HepG2 (cell line): ENCODE results near the gene THEMIS. TPM values are rescaled to one million over a fixed set of nuclear protein-coding genes. Genes with fewer than 3 reads are reported as not detected.
A peak's percentile ranks its signal among the peaks of the same experiment; 100 is the strongest.

Source experiments
- ATAC-seq: fragments of 200-7000 bp; cut with Tn5 transposase; 3 replicates; pipeline ENCODE4 v1.9.1; 2020; ENCODE audit warnings: mild to moderate bottlenecking, moderate library complexity
- BruUV-seq: library from RNA; stranded (reverse); fragments of 400-500 nt; replicated peaks from 2 replicates; lab custom pipeline; 2021; lab: Mats Ljungman, UMichigan
- CTCF ChIA-PET: fragments of 300-600 bp; formaldehyde crosslinking; extraction: SDS; loops from one replicate; lab custom pipeline; 2021; ENCODE audit warnings: low total read pairs, inconsistent platforms, low intra/inter-chr PET ratio; lab: Yijun Ruan, JAX
- POLR2A ChIA-PET: fragments of 350-600 bp; sonication (Branson Sonifier 250); formaldehyde crosslinking; loops from one replicate; lab custom pipeline; 2020; ENCODE audit warnings: antibody characterized with exemption, inconsistent platforms; lab: Yijun Ruan, JAX
- DNase-seq: peaks from one replicate; pipeline ENCODE4 v3.0.0-alpha.2; 2015; ENCODE audit warnings: low spot score
- FAIRE-seq: peaks from 3 replicates; lab custom pipeline; 2011; peaks lifted over from hg19 to GRCh38; lab: Jason Lieb, UNC
- H2AFZ ChIP-seq: one replicate; pipeline ENCODE4 v1.6.1; 2011; ENCODE audit warnings: low read length, inconsistent platforms
- H3K27ac ChIP-seq: fragments of 300-600 bp; 3 replicates; pipeline ENCODE4 v1.8.0; 2011; ENCODE audit warnings: mixed run types, mild to moderate bottlenecking, mixed read lengths, low read length, inconsistent platforms; ENCODE audit not compliant: insufficient read depth; ENCODE audit errors: extremely low read length
- H3K27me3 ChIP-seq, 2 experiments: fragments of 200-600 bp in 1 of 2; 2 replicates in 1 of 2; 3 replicates in 1 of 2; pipeline versions ENCODE4 v1.6.0 to v1.8.0; 2011; ENCODE audit warnings: low read length in 2 of 2, mild to moderate bottlenecking in 2 of 2, moderate library complexity in 2 of 2, inconsistent platforms in 1 of 2; ENCODE audit not compliant: insufficient read depth in 2 of 2, control insufficient read depth in 1 of 2
- H3K36me3 ChIP-seq, 2 experiments: fragments of 200-600 bp in 1 of 2; replicated peaks in 1 of 2; 2 replicates in 1 of 2; 3 replicates in 1 of 2; pipeline versions ENCODE4 v1.5.1 to v1.8.0; 2011; ENCODE audit warnings: low read length in 2 of 2, inconsistent platforms in 1 of 2; ENCODE audit not compliant: insufficient read depth in 2 of 2, control insufficient read depth in 1 of 2
- H3K4me1 ChIP-seq: 2 replicates; pipeline ENCODE4 v1.5.1; 2012; ENCODE audit warnings: low read length, inconsistent platforms; ENCODE audit not compliant: insufficient read depth
- H3K4me2 ChIP-seq: 2 replicates; pipeline ENCODE4 v1.6.0; 2011; ENCODE audit warnings: low read depth, low read length, inconsistent platforms
- H3K4me3 ChIP-seq, 3 experiments: fragments of 200-600 bp in 1 of 3; sonication (generic), shearing (Covaris generic) in 1 of 3; replicated peaks in 1 of 3; 2 replicates each; pipeline ENCODE4 v1.5.1; 2011 to 2016; ENCODE audit warnings: low read length in 3 of 3, inconsistent platforms in 2 of 3, low read depth in 2 of 3, mild to moderate bottlenecking in 2 of 3, control low read depth in 1 of 3, mixed read lengths in 1 of 3; ENCODE audit not compliant: insufficient read depth in 1 of 3
- H3K79me2 ChIP-seq: one replicate; pipeline ENCODE4 v1.6.1; 2011; ENCODE audit warnings: low read length, inconsistent platforms; ENCODE audit not compliant: insufficient read depth
- H3K9ac ChIP-seq: 2 replicates; pipeline ENCODE4 v1.6.0; 2011; ENCODE audit warnings: mild to moderate bottlenecking, low read depth, low read length, inconsistent platforms; ENCODE audit not compliant: insufficient read depth
- H3K9me3 ChIP-seq: 2 replicates; pipeline ENCODE4 v1.5.1; 2012; ENCODE audit warnings: mild to moderate bottlenecking, low read length
- H4K20me1 ChIP-seq: 2 replicates; pipeline ENCODE4 v1.6.0; 2011; ENCODE audit warnings: inconsistent platforms, mild to moderate bottlenecking, low read length, moderate library complexity; ENCODE audit not compliant: insufficient read depth
- ZBTB40 ChIP-seq, 2 experiments: fragments of 450-650 bp in 1 of 2; sonication (generic) in 1 of 2; formaldehyde crosslinking in 1 of 2; IDR thresholded peaks; 2 replicates each; pipeline versions ENCODE4 v1.6.1 to v1.8.0; 2016 to 2022; ENCODE audit warnings: antibody characterized with exemption in 1 of 2, mild to moderate bottlenecking in 1 of 2, missing genetic modification reagents in 1 of 2
- ZIK1 ChIP-seq: sonication (generic); formaldehyde crosslinking; IDR thresholded peaks from 2 replicates; pipeline ENCODE4 v1.5.0; 2020; ENCODE audit warnings: mild to moderate bottlenecking, low read depth, missing genetic modification reagents, borderline replicate concordance
- ZNF362 ChIP-seq: sonication (generic); formaldehyde crosslinking; IDR thresholded peaks from 2 replicates; pipeline ENCODE4 v1.4.0; 2020; ENCODE audit warnings: missing genetic modification reagents, mild to moderate bottlenecking, borderline replicate concordance
- WGBS: methylation state at CpG from one replicate; pipeline ENCODE4 v1.1.6; 2017; ENCODE audit warnings: low lambda C conversion rate; 5-methylcytosine and 5-hydroxymethylcytosine counted together
- in situ Hi-C: cut with HindIII; loops from 2 replicates; pipeline ENCODE4 v1.10.0; 2017; ENCODE audit warnings: low pct_unique_long_range_greater_than_20kb; ENCODE audit not compliant: extremely low pct_ligation_motif_present
- intact Hi-C: fragments of 100-400 bp; cut with micrococcal nuclease; formaldehyde crosslinking; loops from one replicate; pipeline ENCODE4 v1.10.0; 2022; ENCODE audit not compliant: unreplicated experiment
- polyA plus RNA-seq, 8 experiments: library from polyadenylated mRNA; depleted of rRNA in 3 of 8; stranded (reverse) in 7 of 8; unstranded in 1 of 8; fragments of >200 nt; fragmentation: Illumina TruSeq in 4 of 8; extraction: Trizol in 4 of 8; gene quantifications; 2 replicates each; pipeline versions ENCODE4 v1.2.1 to v1.2.3, GENCODE V29; 2011 to 2016; ENCODE audit warnings: low read depth in 4 of 8, missing spikeins in 1 of 8, mixed read lengths in 1 of 8; ENCODE audit not compliant: insufficient read depth in 1 of 8
- total RNA-seq, 5 experiments: library from RNA; depleted of rRNA; stranded (reverse); fragments of >200 nt; fragmentation: Illumina TruSeq; extraction: Trizol; gene quantifications; 2 replicates each; pipeline ENCODE4 v1.2.3, GENCODE V29; 2016; ENCODE audit warnings: low read depth in 1 of 5

THEMIS gene
- total and polyA plus RNA-seq, 2 of the 13 experiments (the other 11 are each of a cell fraction or from before 2014, with no cell fraction given): not detected

DNA sequence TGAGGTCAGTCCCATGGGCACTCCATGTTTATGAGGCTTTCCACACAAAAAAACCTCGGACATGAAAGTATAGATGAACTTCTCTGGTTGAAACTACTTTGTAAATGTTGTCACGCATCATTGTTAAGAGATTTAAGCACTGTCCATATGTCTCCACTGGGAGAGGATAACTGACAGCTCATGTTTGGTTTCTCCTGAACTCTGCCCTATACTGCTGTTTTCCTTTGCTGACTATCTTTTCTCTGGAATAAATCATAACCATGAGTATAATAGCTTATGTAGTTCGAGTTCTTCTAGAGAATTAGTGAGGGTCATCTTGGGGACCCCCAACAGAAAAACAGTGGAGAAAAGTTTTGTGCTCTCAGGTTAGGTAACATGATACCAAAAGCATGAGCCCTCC lies 14.3 kb downstream of the THEMIS start:
- ChIA-PET CTCF (no interaction called here), POLR2A (no interaction called here)
- Histone ChIP-seq H3K9me3 (no peaks in the 10 kb centered on the region), H4K20me1 (no peaks in the 10 kb centered on the region), H3K9ac (no peak overlapping the region), H3K27ac (no peak overlapping the region), H3K4me3 (no peak overlapping the region), H3K36me3 (no peaks in the 10 kb centered on the region), H3K79me2 (no peaks in the 10 kb centered on the region), H3K27me3 (no peaks in the 10 kb centered on the region), H2AFZ (no peak overlapping the region), H3K4me1 (no peaks in the 10 kb centered on the region), H3K4me2 (no peak overlapping the region)
- 2% methylated on average over 3 of the region's 3 CpGs for WGBS
- peak; percentile 61 for ATAC-seq
- DNase-seq: no peak
- FAIRE-seq: no peak
- intact Hi-C loops (no loop called here), in situ Hi-C loops (no loop called here)
- BruUV-seq: no TSS peak
- TF ChIP-seq ZBTB40 (IDR thresholded peaks at IDR 0.05) (no peak), ZBTB40 (CRISPR knock-in tag; IDR thresholded peaks at IDR 0.05) (no peak), ZIK1 (CRISPR knock-in tag) (no peak), ZNF362 (no peak)
